Lower leg skin (tissue), 4 donors: ENCODE measurements around the gene NSUN2. TPM values are rescaled to one million over a fixed set of nuclear protein-coding genes. Genes with fewer than 3 reads are reported as not detected.

Source experiments
- DNase-seq, 2 donors: peaks; one replicate each; pipeline ENCODE4 v3.0.0-alpha.2; 2019; ENCODE audit warnings: low spot score in 2 of 2
- H3K4me3 ChIP-seq: fragments of 200-600 bp; sonication (generic); 2 replicates; pipeline ENCODE4 v1.5.1; 2017; ENCODE audit warnings: mild to moderate bottlenecking, low read depth; ENCODE audit not compliant: poor library complexity, severe bottlenecking
- CTCF ChIP-seq, 3 donors: fragments of 450-650 bp; IDR thresholded peaks; one replicate each; pipeline ENCODE4 v1.5.1; 2016; ENCODE audit warnings: antibody characterized with exemption in 3 of 3, mild to moderate bottlenecking in 3 of 3, moderate library complexity in 2 of 3
- POLR2A ChIP-seq, 2 donors: fragments of 450-650 bp; IDR thresholded peaks; one replicate each; pipeline ENCODE4 v1.6.1; 2016 to 2017; ENCODE audit warnings: antibody characterized with exemption in 2 of 2, mild to moderate bottlenecking in 1 of 2, moderate library complexity in 1 of 2
- WGBS, 2 donors: methylation state at CpG; one replicate each; pipeline ENCODE4 v1.1.5; 2018; 5-methylcytosine and 5-hydroxymethylcytosine counted together
- intact Hi-C: fragments of 100-400 bp; cut with DNase I; formaldehyde crosslinking; loops from one replicate; pipeline ENCODE4 v1.15.0; 2023; ENCODE audit warnings: low total_unique reads
- total RNA-seq, 4 donors: library from RNA; depleted of rRNA; stranded (reverse); fragments of >200 nt; gene quantifications; one replicate each; pipeline ENCODE4 v1.1.0, GENCODE V29; 2016

Gene NSUN2
- total RNA-seq, 4 donors from 2014 or later = 43.0 to 54.0 (median 47.9) TPM

GRCh38 chr5:6568383-6568782 lies 64.5 kb downstream of the NSUN2 start:
- TF ChIP-seq CTCF (IDR thresholded peaks at IDR 0.05) (no peak), POLR2A (IDR thresholded peaks at IDR 0.05) (no peak)
- 67 to 84% methylated on average over 6 of the region's 6 CpGs for WGBS, 2 donors
- no peak overlapping the region for H3K4me3 ChIP-seq
- intact Hi-C loops = no loop called here
- DNase-seq = peak; percentile 2 to 34

- intact Hi-C loops = no loop called here
- DNase-seq = peak in 1 of 2 donors; percentile 29
- TF ChIP-seq POLR2A (IDR thresholded peaks at IDR 0.05) (no peak), CTCF (IDR thresholded peaks at IDR 0.05) (no peak)
- H3K4me3 ChIP-seq = no peak overlapping the region
Measured at GRCh38 chr5:6567835-6568234, 65.0 kb downstream of the NSUN2 start.

GRCh38 chr5:6567068-6567467 lies 65.8 kb downstream of the NSUN2 start:
- WGBS, 2 donors = 82 to 91% methylated on average over 4 of the region's 4 CpGs
- no peak overlapping the region for H3K4me3 ChIP-seq
- peak in 1 of 2 donors; percentile 2 for DNase-seq
- TF ChIP-seq CTCF (IDR thresholded peaks at IDR 0.05) = no peak
- no peak for TF ChIP-seq POLR2A (IDR thresholded peaks at IDR 0.05)
- intact Hi-C loops = no loop called here

- no peak for DNase-seq
- WGBS, 2 donors = 74 to 77% methylated on average over 3 of the region's 3 CpGs
- TF ChIP-seq CTCF (IDR thresholded peaks at IDR 0.05) = no peak
- TF ChIP-seq POLR2A (IDR thresholded peaks at IDR 0.05) = no peak
- intact Hi-C loops = no loop called here
- H3K4me3 ChIP-seq = no peak overlapping the region
Measured at GRCh38 chr5:6565492-6565891, 67.4 kb downstream of the NSUN2 start.

GRCh38 chr5:6557807-6558575 lies 74.9 kb downstream of the NSUN2 start:
- intact Hi-C loops = no loop called here
- DNase-seq = peak in 1 of 2 donors; percentile 57
- TF ChIP-seq POLR2A (IDR thresholded peaks at IDR 0.05) (no peak), CTCF (IDR thresholded peaks at IDR 0.05) (no peak)
- 90 to 93% methylated on average over 6 of the region's 6 CpGs for WGBS, 2 donors
- no peak overlapping the region for H3K4me3 ChIP-seq

GRCh38 chr5:6556802-6557102 lies 76.1 kb downstream of the NSUN2 start:
- no peak for TF ChIP-seq CTCF (IDR thresholded peaks at IDR 0.05)
- no peak for TF ChIP-seq POLR2A (IDR thresholded peaks at IDR 0.05)
- 50 to 56% methylated on average over 1 of the region's 1 CpG for WGBS, 2 donors

More at GRCh38 chr5:6556802-6557102, 76.1 kb downstream of the NSUN2 start:
- intact Hi-C loops = no loop called here
- no peak overlapping the region for H3K4me3 ChIP-seq
- DNase-seq = peak in 1 of 2 donors; percentile 18
